Liver (tissue), 9 donors: ENCODE data around the gene FIBCD1. TPM values are rescaled to one million over a fixed set of nuclear protein-coding genes. Genes with fewer than 3 reads are reported as not detected.
"Not testable (repeated sequence)": the region's sequence is repeated elsewhere in the genome, so short reads cannot be mapped to it uniquely, and the experiment has no call there.

ENCODE experiments used
- DNase-seq: peaks from one replicate; pipeline ENCODE4 v3.0.0-alpha.2; 2017; ENCODE audit warnings: low spot score
- H3K27ac ChIP-seq, 2 donors: one replicate each; pipeline ENCODE4 v1.7.0; 2013; ENCODE audit warnings: inconsistent platforms in 2 of 2, low read length in 2 of 2, control low read depth in 1 of 2, low read depth in 1 of 2, mild to moderate bottlenecking in 1 of 2
- H3K27me3 ChIP-seq, 4 donors: one replicate each; pipeline versions ENCODE4 v1.6.1 to v1.7.0; 2013; ENCODE audit warnings: low read length in 3 of 4, inconsistent platforms in 1 of 4, mild to moderate bottlenecking in 1 of 4, moderate library complexity in 1 of 4; ENCODE audit not compliant: control insufficient read depth in 4 of 4, insufficient read depth in 4 of 4
- H3K36me3 ChIP-seq, 4 donors: one replicate each; pipeline versions ENCODE4 v1.6.1 to v1.7.0; 2013; ENCODE audit warnings: low read length in 3 of 4, mild to moderate bottlenecking in 3 of 4, low read depth in 1 of 4, moderate library complexity in 1 of 4; ENCODE audit not compliant: control insufficient read depth in 4 of 4, insufficient read depth in 3 of 4
- H3K4me1 ChIP-seq, 4 donors: one replicate each; pipeline versions ENCODE4 v1.6.1 to v1.7.0; 2013; ENCODE audit warnings: low read length in 3 of 4, mild to moderate bottlenecking in 3 of 4, moderate library complexity in 1 of 4; ENCODE audit not compliant: control insufficient read depth in 4 of 4, insufficient read depth in 4 of 4
- H3K4me3 ChIP-seq, 3 donors: one replicate each; pipeline versions ENCODE4 v1.6.1 to v1.7.0; 2013; ENCODE audit warnings: low read length in 3 of 3, control low read depth in 1 of 3, low read depth in 1 of 3, mild to moderate bottlenecking in 1 of 3
- H3K9ac ChIP-seq, 2 donors: one replicate each; pipeline ENCODE4 v1.7.0; 2013; ENCODE audit warnings: low read length in 2 of 2, mild to moderate bottlenecking in 2 of 2, moderate library complexity in 2 of 2, control low read depth in 1 of 2, low read depth in 1 of 2
- H3K9me3 ChIP-seq, 4 donors: one replicate each; pipeline versions ENCODE4 v1.6.1 to v1.7.0; 2013; ENCODE audit warnings: low read length in 3 of 4; ENCODE audit not compliant: control insufficient read depth in 4 of 4
- CTCF ChIP-seq: fragments of 150-350 bp; IDR thresholded peaks from 2 replicates; pipeline ENCODE4 v1.5.1; 2017; ENCODE audit warnings: improper control_type of control experiment, low read depth, low read length; ENCODE audit not compliant: missing input control
- EGR1 ChIP-seq, 2 donors: IDR thresholded peaks; 2 replicates each; pipeline ENCODE4 v1.6.1; 2016 to 2018; ENCODE audit warnings: antibody characterized with exemption in 2 of 2, low read depth in 2 of 2
- FOXA2 ChIP-seq: IDR thresholded peaks from 2 replicates; pipeline ENCODE4 v1.6.1; 2016; ENCODE audit warnings: antibody characterized with exemption
- GABPA ChIP-seq, 2 donors: IDR thresholded peaks in 1 of 2; conservative IDR thresholded peaks in 1 of 2; 2 replicates each; pipeline ENCODE4 v1.6.1; 2016; ENCODE audit warnings: antibody characterized with exemption in 2 of 2, mild to moderate bottlenecking in 1 of 2, moderate library complexity in 1 of 2
- HNF4A ChIP-seq, 2 donors: conservative IDR thresholded peaks; 2 replicates each; pipeline ENCODE4 v1.6.1; 2016; ENCODE audit warnings: antibody characterized with exemption in 2 of 2, mild to moderate bottlenecking in 2 of 2
- HNF4G ChIP-seq: IDR thresholded peaks from 2 replicates; pipeline ENCODE4 v1.6.1; 2016; ENCODE audit warnings: antibody characterized with exemption
- SP1 ChIP-seq: IDR thresholded peaks from 2 replicates; pipeline ENCODE4 v1.6.1; 2018; ENCODE audit warnings: antibody characterized with exemption, mild to moderate bottlenecking
- TAF1 ChIP-seq: conservative IDR thresholded peaks from 2 replicates; pipeline ENCODE4 v1.6.1; 2016; ENCODE audit warnings: antibody characterized with exemption, mild to moderate bottlenecking
- YY1 ChIP-seq: IDR thresholded peaks from 2 replicates; pipeline ENCODE4 v1.6.1; 2016; ENCODE audit warnings: antibody characterized with exemption, mild to moderate bottlenecking
- ZBTB33 ChIP-seq: IDR thresholded peaks from 2 replicates; pipeline ENCODE4 v1.6.1; 2016; ENCODE audit warnings: antibody characterized with exemption
- WGBS: extraction: QIAGEN DNeasy Blood & Tissue Kit; methylation state at CpG from one replicate; pipeline ENCODE4 v1.1.7; 2013; 5-methylcytosine and 5-hydroxymethylcytosine counted together
- polyA plus RNA-seq, 2 donors: library from polyadenylated mRNA; stranded (reverse) in 1 of 2; unstranded in 1 of 2; fragments of 200-250 nt in 1 of 2; fragments of >200 nt in 1 of 2; fragmentation: Nextera tagmentation in 1 of 2; extraction: Ambion mirVana in 1 of 2; gene quantifications; one replicate each; pipeline versions ENCODE4 v1.2.1 to v1.2.3, GENCODE V29; 2013 to 2015
- total RNA-seq, 2 donors: library from RNA; depleted of rRNA; stranded (reverse); fragments of >200 nt; gene quantifications; one replicate each; pipeline ENCODE4 v1.2.3, GENCODE V29; 2014
- TF ChIP-seq, protein P1 (sequence below): IDR thresholded peaks from 2 replicates; pipeline ENCODE4 v1.6.1; 2016; ENCODE audit warnings: antibody characterized with exemption
- donor health status: healthy.
- donor health status: healthy.
- donor health status: healthy.
- donor health status: healthy.
- donor health status: healthy.

Gene FIBCD1
- total and polyA plus RNA-seq, 4 donors: not detected

DNA sequence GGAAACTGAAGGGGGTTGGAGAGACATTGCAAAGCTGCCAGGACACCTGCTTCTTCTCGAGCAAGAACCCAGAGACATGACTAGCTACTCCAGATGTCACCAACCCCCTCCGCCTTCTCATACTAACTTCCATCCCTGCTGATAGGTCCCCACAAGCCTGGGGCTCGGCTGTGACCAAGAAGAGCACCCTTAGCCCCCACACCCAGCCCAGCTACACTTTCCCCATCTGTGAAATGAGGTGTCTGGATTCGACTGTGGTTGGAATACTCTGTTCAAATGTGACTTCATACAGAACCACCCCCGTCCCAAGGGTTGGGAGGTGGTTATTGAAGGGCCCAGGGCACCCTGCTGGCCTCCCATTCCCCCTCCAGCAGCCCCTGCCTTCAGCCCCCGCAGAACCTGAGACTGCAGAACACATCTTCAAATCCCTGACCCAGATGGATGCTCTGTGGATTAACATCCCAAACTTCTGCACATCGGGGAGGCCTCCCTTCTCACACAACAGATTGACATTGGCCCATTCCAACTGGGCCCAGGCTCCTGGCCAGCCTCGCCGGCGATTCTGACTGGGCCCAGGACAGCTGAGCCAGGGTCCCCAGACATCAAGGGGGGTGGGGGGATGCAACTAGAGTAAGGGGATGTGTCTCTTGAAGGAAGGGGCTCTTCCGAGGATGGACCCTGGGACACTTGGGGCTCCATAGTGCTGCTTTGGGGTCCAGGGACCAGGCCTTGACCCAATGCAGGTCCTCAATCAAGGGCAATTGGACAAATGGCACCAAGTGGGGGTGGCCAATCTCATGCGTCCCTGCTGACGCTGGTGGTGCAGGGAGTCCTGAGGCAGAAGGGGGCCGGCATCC, 21.7 kb upstream of the FIBCD1 start:
- Histone ChIP-seq H3K9ac (no peak overlapping the region), H3K9me3 (no peaks in the 10 kb centered on the region), H3K27me3 (no peaks in the 10 kb centered on the region), H3K4me1 (no peaks in the 10 kb centered on the region), H3K36me3 (no peaks in the 10 kb centered on the region), H3K27ac (no peak overlapping the region), H3K4me3 (no peak overlapping the region)
- WGBS: 86% methylated on average over 14 of the region's 14 CpGs
- no peak for DNase-seq
- TF ChIP-seq FOXA2 (no peak), GABPA (IDR thresholded peaks at IDR 0.05 in 1 of 2, conservative IDR thresholded peaks at IDR 0.05 in 1 of 2) (no peak), SP1 (no peak), HNF4A (conservative IDR thresholded peaks at IDR 0.05) (no peak)

- no peaks in the 10 kb centered on the region for H3K27me3 ChIP-seq
- 89% methylated on average over 9 of the region's 9 CpGs for WGBS
- H3K9me3 ChIP-seq: no peaks in the 10 kb centered on the region
- H3K4me1 ChIP-seq: no peaks in the 10 kb centered on the region
- H3K27ac ChIP-seq: no peak overlapping the region
- H3K4me3 ChIP-seq: no peak overlapping the region
- no peak for DNase-seq
- TF ChIP-seq GABPA (IDR thresholded peaks at IDR 0.05 in 1 of 2, conservative IDR thresholded peaks at IDR 0.05 in 1 of 2): no peak
- TF ChIP-seq HNF4G: no peak
- TF ChIP-seq, protein P1, sequence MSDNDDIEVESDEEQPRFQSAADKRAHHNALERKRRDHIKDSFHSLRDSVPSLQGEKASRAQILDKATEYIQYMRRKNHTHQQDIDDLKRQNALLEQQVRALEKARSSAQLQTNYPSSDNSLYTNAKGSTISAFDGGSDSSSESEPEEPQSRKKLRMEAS: no peak
- no peak for TF ChIP-seq YY1
- TF ChIP-seq TAF1: no peak
- no peak for TF ChIP-seq SP1
- no peak for TF ChIP-seq CTCF
- TF ChIP-seq EGR1 (IDR thresholded peaks at IDR 0.05; ENCODE audit: low read depth in 2 of 2): no peak
- TF ChIP-seq ZBTB33: no peak
- H3K36me3 ChIP-seq: no peaks in the 10 kb centered on the region
- no peak overlapping the region for H3K9ac ChIP-seq
These were observed 20.8 kb upstream of the FIBCD1 start for GRCh38 chr9:130959809-130960334.

DNA sequence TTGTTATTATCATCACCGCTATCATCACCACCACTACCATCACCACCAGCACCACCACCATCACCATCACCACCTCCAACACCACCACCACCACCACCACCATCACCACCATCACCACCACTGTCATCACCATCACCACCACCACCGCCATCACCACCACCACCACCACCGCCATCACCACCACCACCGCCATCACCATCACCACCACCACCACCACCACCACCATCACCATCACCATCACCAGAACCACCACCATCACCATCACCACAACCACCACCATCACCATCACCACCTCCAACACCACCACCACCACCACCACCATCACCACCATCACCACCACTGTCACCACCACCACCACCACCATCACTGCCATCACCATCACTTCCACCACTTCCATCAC, 19.5 kb upstream of the FIBCD1 start:
- 92% methylated on average over 4 of the region's 4 CpGs for WGBS
- not testable (repeated sequence) for DNase-seq, H3K4me1 ChIP-seq, H3K27ac ChIP-seq, H3K4me3 ChIP-seq, H3K27me3 ChIP-seq, H3K9ac ChIP-seq, H3K36me3 ChIP-seq, H3K9me3 ChIP-seq
